Germinal center (tissue), 1 donor: ENCODE results near the gene SMIM34.

Experiments
- DNase-seq: peaks from one replicate; pipeline ENCODE4 v3.0.0; 2012; ENCODE audit warnings: mixed read lengths, low spot score

SMIM34 gene

GRCh38 chr21:34372321-34372720 is 51.4 kb downstream of the SMIM34 start:
- DNase-seq, result no peak

GRCh38 chr21:34369741-34370140 is 54.0 kb downstream of the SMIM34 start:
- no peak for DNase-seq
